WTC11 (cell line): ENCODE data around the gene HNF1A. TPM values are rescaled to one million over a fixed set of nuclear protein-coding genes. Genes with fewer than 3 reads are reported as not detected.
A peak's percentile ranks its signal among the peaks of the same experiment; 100 is the strongest.

ENCODE experiments used
- ATAC-seq: fragments of 200-7000 bp; cut with Tn5 transposase; 2 replicates; pipeline ENCODE4 v1.10.0; 2021; ENCODE audit warnings: mild to moderate bottlenecking, moderate library complexity
- CTCF ChIA-PET: fragments of 300-600 bp; sonication (Branson Sonifier 250); formaldehyde crosslinking; loops from one replicate; lab custom pipeline; 2021; ENCODE audit warnings: antibody characterized with exemption; lab: Charles Lee
- POLR2A ChIA-PET: fragments of 350-600 bp; sonication (Branson Sonifier 250); formaldehyde crosslinking; loops from one replicate; lab custom pipeline; 2021; ENCODE audit warnings: antibody characterized with exemption; lab: Charles Lee
- DNase-seq: peaks from one replicate; pipeline ENCODE4 v3.0.0; 2021; ENCODE audit warnings: low spot score
- H3K27ac Mint-ChIP-seq: 2 replicates; pipeline ENCODE4 v1.8.0; 2021; ENCODE audit warnings: mixed read lengths
- H3K27me3 Mint-ChIP-seq: 2 replicates; pipeline ENCODE4 v1.8.0; 2021; ENCODE audit warnings: low read depth, mild to moderate bottlenecking, moderate library complexity, mixed read lengths
- H3K36me3 Mint-ChIP-seq: 2 replicates; pipeline ENCODE4 v1.8.0; 2021; ENCODE audit warnings: mixed read lengths
- H3K4me1 Mint-ChIP-seq: 2 replicates; pipeline ENCODE4 v1.8.0; 2022; ENCODE audit warnings: mixed read lengths
- H3K4me3 Mint-ChIP-seq: 2 replicates; pipeline ENCODE4 v1.8.0; 2021; ENCODE audit warnings: mild to moderate bottlenecking, moderate library complexity, mixed read lengths
- H3K9me3 Mint-ChIP-seq: 2 replicates; pipeline ENCODE4 v1.8.0; 2021; ENCODE audit warnings: mixed read lengths
- ATF2 ChIP-seq: sonication (generic); formaldehyde crosslinking; IDR thresholded peaks from 2 replicates; pipeline ENCODE4 v1.8.1; 2022; ENCODE audit warnings: low read depth, missing genetic modification reagents, borderline replicate concordance
- CDX4 ChIP-seq: fragments of 250-450 bp; sonication (Bioruptor Pico); IDR thresholded peaks from 2 replicates; pipeline ENCODE4 v1.9.0; 2021; ENCODE audit warnings: moderate library complexity, mild to moderate bottlenecking, inconsistent platforms, borderline replicate concordance
- CTCF ChIP-seq: fragments of 200-600 bp; IDR thresholded peaks from 2 replicates; pipeline ENCODE4 v1.8.0; 2022; ENCODE audit warnings: antibody characterized with exemption
- ELF4 ChIP-seq: sonication (generic); formaldehyde crosslinking; IDR thresholded peaks from 2 replicates; pipeline ENCODE4 v1.8.1; 2022; ENCODE audit warnings: low read depth, mild to moderate bottlenecking, moderate library complexity, missing genetic modification reagents
- IRF1 ChIP-seq: sonication (generic); formaldehyde crosslinking; IDR thresholded peaks from 2 replicates; pipeline ENCODE4 v1.8.0; 2023; ENCODE audit warnings: missing genetic modification reagents
- JAZF1 ChIP-seq: fragments of 250-450 bp; sonication (Bioruptor Pico); IDR thresholded peaks from 2 replicates; pipeline ENCODE4 v1.9.0; 2021; ENCODE audit warnings: moderate library complexity, mild to moderate bottlenecking, inconsistent platforms
- NFATC4 ChIP-seq: fragments of 250-450 bp; sonication (Bioruptor Pico); IDR thresholded peaks from 2 replicates; pipeline ENCODE4 v1.9.0; 2021; ENCODE audit warnings: mild to moderate bottlenecking
- SMAD3 ChIP-seq: sonication (generic); formaldehyde crosslinking; IDR thresholded peaks from 2 replicates; pipeline ENCODE4 v1.8.0; 2022; ENCODE audit warnings: missing genetic modification reagents, mild to moderate bottlenecking, borderline replicate concordance
- SOX15 ChIP-seq: fragments of 250-450 bp; sonication (Bioruptor Pico); IDR thresholded peaks from 2 replicates; pipeline ENCODE4 v1.9.0; 2021; ENCODE audit warnings: mild to moderate bottlenecking
- TCF7 ChIP-seq: sonication (generic); formaldehyde crosslinking; IDR thresholded peaks from 2 replicates; pipeline ENCODE4 v1.8.0; 2022; ENCODE audit warnings: mild to moderate bottlenecking, low read depth, missing genetic modification reagents, moderate library complexity
- TEAD1 ChIP-seq: sonication (generic); formaldehyde crosslinking; IDR thresholded peaks from 2 replicates; pipeline ENCODE4 v1.8.0; 2022; ENCODE audit warnings: mild to moderate bottlenecking, missing genetic modification reagents
- TEAD4 ChIP-seq: sonication (generic); formaldehyde crosslinking; IDR thresholded peaks from 2 replicates; pipeline ENCODE4 v1.8.0; 2022; ENCODE audit warnings: mild to moderate bottlenecking, missing genetic modification reagents
- USF2 ChIP-seq: sonication (generic); formaldehyde crosslinking; IDR thresholded peaks from 2 replicates; pipeline ENCODE4 v1.8.1; 2023; ENCODE audit warnings: mild to moderate bottlenecking, missing genetic modification reagents, moderate library complexity
- ZNF219 ChIP-seq: sonication (generic); formaldehyde crosslinking; IDR thresholded peaks from 2 replicates; pipeline ENCODE4 v1.8.0; 2023; ENCODE audit warnings: missing genetic modification reagents, mild to moderate bottlenecking, borderline replicate concordance
- ZNF425 ChIP-seq: fragments of 250-450 bp; sonication (Bioruptor Pico); conservative IDR thresholded peaks from 2 replicates; pipeline ENCODE4 v1.9.0; 2021; ENCODE audit warnings: mild to moderate bottlenecking
- total RNA-seq: library from RNA; stranded (reverse); gene quantifications from 3 replicates; pipeline ENCODE4 v1.2.3, GENCODE V29; 2021

Gene HNF1A
- total RNA-seq, 1 experiment from 2014 or later = not detected

- peaks cover 2% of the 10 kb centered on the region; the same call in 1 of the 2 replicates for H3K4me1 Mint-ChIP-seq
- no peaks in the 10 kb centered on the region for H3K27me3 Mint-ChIP-seq
- DNase-seq (peak; percentile 84), ATAC-seq (peak; percentile 78)
- H3K36me3 Mint-ChIP-seq = peaks cover 50% of the 10 kb centered on the region
- POLR2A ChIA-PET = interaction anchor here (1.1 to 1.2 kb wide), 2 partner anchors 32 to 356 kb away, joined by 3 to 4 read pairs; no protein-coding TSS in a partner anchor
- no peaks in the 10 kb centered on the region for H3K9me3 Mint-ChIP-seq
- H3K4me3 Mint-ChIP-seq = no peak overlapping the region
- H3K27ac Mint-ChIP-seq = peak overlapping the region; percentile 87
- TF ChIP-seq CTCF (peak; percentile 80), SMAD3 (0 out of 2 replicates have a peak, but pooled peaks have one; percentile 28), ZNF425 (CRISPR knock-in tag) (no peak)
- CTCF ChIA-PET = interaction anchor here (0.5 to 2.8 kb wide), 89 partner anchors 8 to 1072 kb away, joined by 3 to 35 read pairs (median 4); partner anchors contain the start of genes C12orf43, CABP1, HNF1A and P2RX7
Measured at GRCh38 chr12:121005346-121005815, 27.0 kb downstream of the HNF1A start.

GRCh38 chr12:121008347-121009098 is 30.2 kb downstream of the HNF1A start:
- CTCF ChIA-PET = interaction anchor here (0.6 to 1.9 kb wide), 4 partner anchors 21 to 106 kb away, joined by 3 to 11 read pairs (median 4); no protein-coding TSS in a partner anchor
- POLR2A ChIA-PET = no interaction called here
- Mint-ChIP-seq H3K27ac (no peak overlapping the region), H3K4me1 (peaks cover 2% of the 10 kb centered on the region; the same call in 1 of the 2 replicates), H3K9me3 (no peaks in the 10 kb centered on the region), H3K27me3 (no peaks in the 10 kb centered on the region), H3K36me3 (peaks cover 56% of the 10 kb centered on the region), H3K4me3 (no peak overlapping the region)
- no peak for TF ChIP-seq CDX4
- TF ChIP-seq ELF4 (CRISPR knock-in tag) = no peak
- no peak for TF ChIP-seq IRF1 (CRISPR knock-in tag)
- no peak for TF ChIP-seq ATF2
- no peak for TF ChIP-seq SOX15 (CRISPR knock-in tag)
- TF ChIP-seq ZNF219 (CRISPR knock-in tag) = no peak
- no peak for TF ChIP-seq JAZF1 (CRISPR knock-in tag)
- no peak for TF ChIP-seq USF2 (CRISPR knock-in tag)
- no peak for TF ChIP-seq TEAD4
- no peak for TF ChIP-seq TEAD1 (CRISPR knock-in tag)
- TF ChIP-seq TCF7 (CRISPR knock-in tag) = no peak
- TF ChIP-seq NFATC4 = no peak
- ATAC-seq (no peak), DNase-seq (no peak)
